GM12872 (cell line): ENCODE data around the gene UHMK1.

Source experiments
- CTCF ChIP-seq: IDR thresholded peaks from 3 replicates; pipeline ENCODE4 v1.5.1; 2011; ENCODE audit warnings: low read depth, mild to moderate bottlenecking, low read length, moderate library complexity; ENCODE audit not compliant: insufficient read depth

Gene UHMK1

GRCh38 chr1:162535501-162535900, 37.9 kb downstream of the UHMK1 start:
- no peak for TF ChIP-seq CTCF

- TF ChIP-seq CTCF: no peak
Observed at GRCh38 chr1:162536511-162536910, 38.9 kb downstream of the UHMK1 start.

GRCh38 chr1:162537216-162537615, 39.6 kb downstream of the UHMK1 start:
- TF ChIP-seq CTCF: no peak

GRCh38 chr1:162538815-162539431, 41.3 kb downstream of the UHMK1 start:
- TF ChIP-seq CTCF: no peak

GRCh38 chr1:162541619-162542141, 44.1 kb downstream of the UHMK1 start:
- TF ChIP-seq CTCF: no peak

GRCh38 chr1:162543228-162543627, 45.6 kb downstream of the UHMK1 start:
- no peak for TF ChIP-seq CTCF

- TF ChIP-seq CTCF: no peak
Observed at GRCh38 chr1:162548170-162548569, 50.6 kb downstream of the UHMK1 start.
